Lower lobe of right lung (tissue), 2 donors: ENCODE measurements around the gene STAP1. TPM values are rescaled to one million over a fixed set of nuclear protein-coding genes. Genes with fewer than 3 reads are reported as not detected.
A peak's percentile ranks its signal among the peaks of the same experiment; 100 is the strongest.

Source experiments
- ATAC-seq, 2 donors: fragments of 200-7000 bp; cut with Tn5 transposase; one replicate each; pipeline ENCODE4 v1.9.1; 2020 to 2022; ENCODE audit warnings: mild to moderate bottlenecking in 2 of 2, moderate library complexity in 2 of 2
- DNase-seq: peaks from one replicate; pipeline ENCODE4 v3.0.0-alpha.2; 2020
- H3K27ac ChIP-seq: fragments of 200-600 bp; one replicate; pipeline ENCODE4 v1.8.0; 2022
- H3K27me3 ChIP-seq: fragments of 200-600 bp; one replicate; pipeline ENCODE4 v1.8.0; 2022; ENCODE audit warnings: low read depth
- H3K36me3 ChIP-seq: fragments of 200-600 bp; one replicate; pipeline ENCODE4 v1.8.0; 2022; ENCODE audit warnings: mild to moderate bottlenecking
- H3K4me1 ChIP-seq: fragments of 200-600 bp; one replicate; pipeline ENCODE4 v1.8.0; 2022
- H3K4me3 ChIP-seq: fragments of 200-600 bp; one replicate; pipeline ENCODE4 v1.8.0; 2022; ENCODE audit warnings: mild to moderate bottlenecking
- H3K9me3 ChIP-seq: fragments of 200-600 bp; one replicate; pipeline ENCODE4 v1.8.0; 2022
- CTCF ChIP-seq: fragments of 200-600 bp; IDR thresholded peaks from one replicate; pipeline ENCODE4 v1.8.0; 2022; ENCODE audit warnings: antibody characterized with exemption, mild to moderate bottlenecking
- intact Hi-C: fragments of 100-400 bp; cut with DNase I; formaldehyde crosslinking; loops from one replicate; pipeline ENCODE4 v1.11.0; 2022
- total RNA-seq: library from RNA; stranded (reverse); fragmentation: NEBNext Ultra II Directional; extraction: Animal tissue kit (Norgen Biotek cat#: 25700); gene quantifications from one replicate; pipeline ENCODE4 v1.2.1, GENCODE V29; 2021
- donor health status: DM: no; HTN: yes; CAD: no; lungs with severe emphysema.

Gene STAP1
- total RNA-seq, 1 donor from 2014 or later: 3.4 TPM

- ATAC-seq (no peak), DNase-seq (no peak)
- no peak for TF ChIP-seq CTCF
- no peak overlapping the region for H3K4me3 ChIP-seq
- H3K36me3 ChIP-seq: no peaks in the 10 kb centered on the region
- H3K9me3 ChIP-seq: no peaks in the 10 kb centered on the region
- intact Hi-C loops: no loop called here
- no peak overlapping the region for H3K27ac ChIP-seq
- no peaks in the 10 kb centered on the region for H3K27me3 ChIP-seq
- H3K4me1 ChIP-seq: no peaks in the 10 kb centered on the region
These were observed 22.8 kb downstream of the STAP1 start for GRCh38 chr4:67581208-67581857.

- ATAC-seq (no peak), DNase-seq (no peak)
- Histone ChIP-seq H3K4me1 (no peaks in the 10 kb centered on the region), H3K4me3 (no peak overlapping the region), H3K36me3 (no peaks in the 10 kb centered on the region), H3K9me3 (no peaks in the 10 kb centered on the region), H3K27me3 (no peaks in the 10 kb centered on the region), H3K27ac (no peak overlapping the region)
- TF ChIP-seq CTCF: no peak
- intact Hi-C loops: no loop called here
These were observed 23.4 kb downstream of the STAP1 start for GRCh38 chr4:67581913-67582312.

- ATAC-seq (no peak), DNase-seq (no peak)
- Histone ChIP-seq H3K36me3 (no peaks in the 10 kb centered on the region), H3K27me3 (no peaks in the 10 kb centered on the region), H3K27ac (no peak overlapping the region), H3K9me3 (no peaks in the 10 kb centered on the region), H3K4me3 (no peak overlapping the region), H3K4me1 (no peaks in the 10 kb centered on the region)
- intact Hi-C loops: no loop called here
- TF ChIP-seq CTCF: no peak
These were observed 26.0 kb downstream of the STAP1 start for GRCh38 chr4:67584496-67584895.

- Histone ChIP-seq H3K27me3 (no peaks in the 10 kb centered on the region), H3K27ac (no peak overlapping the region), H3K9me3 (no peaks in the 10 kb centered on the region), H3K36me3 (no peaks in the 10 kb centered on the region), H3K4me1 (no peaks in the 10 kb centered on the region), H3K4me3 (no peak overlapping the region)
- no peak for TF ChIP-seq CTCF
- DNase-seq: no peak
- intact Hi-C loops: no loop called here
- ATAC-seq: no peak
These were observed 28.6 kb downstream of the STAP1 start for GRCh38 chr4:67587156-67587555.

GRCh38 chr4:67593741-67594175 is 35.2 kb downstream of the STAP1 start:
- ATAC-seq: peak; percentile 61 to 68
- no peak overlapping the region for H3K4me3 ChIP-seq
- no peak for TF ChIP-seq CTCF
- intact Hi-C loops: no loop called here
- H3K4me1 ChIP-seq: no peaks in the 10 kb centered on the region
- H3K36me3 ChIP-seq: no peaks in the 10 kb centered on the region
- H3K27me3 ChIP-seq: no peaks in the 10 kb centered on the region
- DNase-seq: no peak
- no peak overlapping the region for H3K27ac ChIP-seq
- H3K9me3 ChIP-seq: no peaks in the 10 kb centered on the region
